GM10266 (cell line): ENCODE data around the gene TTF1.

Experiments
- DNase-seq: peaks from one replicate; pipeline ENCODE4 v3.0.0; 2012; ENCODE audit errors: extremely low spot score
- TF ChIP-seq, protein P1 (sequence below): IDR thresholded peaks from 2 replicates; pipeline ENCODE4 v1.5.1; 2012; ENCODE audit warnings: mild to moderate bottlenecking, low read depth; ENCODE audit not compliant: control insufficient read depth, insufficient read depth; ENCODE audit errors: missing control alignments

Gene TTF1

DNA sequence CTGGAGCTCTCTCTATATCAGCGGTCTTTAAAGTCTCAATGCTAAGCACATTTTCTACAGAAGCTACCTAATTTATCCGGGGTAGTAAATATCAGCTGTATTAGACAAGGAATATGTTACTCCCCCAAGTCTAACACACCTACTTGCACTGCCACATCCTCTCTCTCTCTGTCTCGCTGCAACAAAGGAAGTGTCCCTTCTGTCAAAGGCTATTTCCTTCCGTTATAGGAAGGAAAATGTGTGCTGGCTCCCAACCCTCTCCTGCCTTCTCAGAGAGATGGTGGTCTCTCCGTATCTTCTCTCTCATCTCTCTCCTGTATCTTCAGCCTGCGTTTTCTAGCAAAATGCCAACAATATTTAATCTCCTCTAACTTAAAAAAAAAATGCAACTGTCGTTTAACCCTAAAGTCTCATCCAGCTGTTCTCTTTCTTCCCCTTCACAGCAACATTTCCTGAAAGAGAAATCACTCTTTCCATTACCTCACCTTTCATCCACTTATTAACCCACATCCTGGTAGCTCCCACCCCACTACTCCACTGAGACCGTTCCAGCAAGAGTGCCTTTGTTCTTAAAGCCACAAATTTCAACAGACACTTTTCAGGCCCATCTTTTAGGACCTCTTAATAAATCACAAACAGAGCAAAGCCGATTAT is 2.3 kb downstream of the TTF1 start:
- TF ChIP-seq, protein P1, sequence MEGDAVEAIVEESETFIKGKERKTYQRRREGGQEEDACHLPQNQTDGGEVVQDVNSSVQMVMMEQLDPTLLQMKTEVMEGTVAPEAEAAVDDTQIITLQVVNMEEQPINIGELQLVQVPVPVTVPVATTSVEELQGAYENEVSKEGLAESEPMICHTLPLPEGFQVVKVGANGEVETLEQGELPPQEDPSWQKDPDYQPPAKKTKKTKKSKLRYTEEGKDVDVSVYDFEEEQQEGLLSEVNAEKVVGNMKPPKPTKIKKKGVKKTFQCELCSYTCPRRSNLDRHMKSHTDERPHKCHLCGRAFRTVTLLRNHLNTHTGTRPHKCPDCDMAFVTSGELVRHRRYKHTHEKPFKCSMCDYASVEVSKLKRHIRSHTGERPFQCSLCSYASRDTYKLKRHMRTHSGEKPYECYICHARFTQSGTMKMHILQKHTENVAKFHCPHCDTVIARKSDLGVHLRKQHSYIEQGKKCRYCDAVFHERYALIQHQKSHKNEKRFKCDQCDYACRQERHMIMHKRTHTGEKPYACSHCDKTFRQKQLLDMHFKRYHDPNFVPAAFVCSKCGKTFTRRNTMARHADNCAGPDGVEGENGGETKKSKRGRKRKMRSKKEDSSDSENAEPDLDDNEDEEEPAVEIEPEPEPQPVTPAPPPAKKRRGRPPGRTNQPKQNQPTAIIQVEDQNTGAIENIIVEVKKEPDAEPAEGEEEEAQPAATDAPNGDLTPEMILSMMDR: no peak
- DNase-seq: peak; percentile 66

DNA sequence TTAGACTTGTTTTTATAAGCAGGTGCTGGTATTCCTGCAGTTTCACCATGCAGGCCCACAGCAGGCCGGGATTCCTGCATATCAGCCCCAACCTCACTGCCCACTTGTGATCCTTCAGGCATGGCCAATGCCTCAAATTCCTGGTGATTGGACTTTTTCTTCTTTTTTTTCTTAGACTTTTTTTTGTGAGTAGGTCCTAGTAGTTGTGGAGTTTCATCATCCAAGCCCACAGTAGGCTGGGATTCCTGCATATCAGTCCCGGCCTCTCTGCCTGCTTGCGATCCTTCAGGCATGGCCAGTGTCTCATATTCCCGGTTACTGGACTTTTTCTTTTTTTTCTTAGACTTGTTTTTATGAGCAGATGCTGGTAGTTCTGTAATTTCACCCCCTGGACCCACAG is 4.8 kb downstream of the TTF1 start:
- TF ChIP-seq, protein P1: no peak
- no peak for DNase-seq

DNA sequence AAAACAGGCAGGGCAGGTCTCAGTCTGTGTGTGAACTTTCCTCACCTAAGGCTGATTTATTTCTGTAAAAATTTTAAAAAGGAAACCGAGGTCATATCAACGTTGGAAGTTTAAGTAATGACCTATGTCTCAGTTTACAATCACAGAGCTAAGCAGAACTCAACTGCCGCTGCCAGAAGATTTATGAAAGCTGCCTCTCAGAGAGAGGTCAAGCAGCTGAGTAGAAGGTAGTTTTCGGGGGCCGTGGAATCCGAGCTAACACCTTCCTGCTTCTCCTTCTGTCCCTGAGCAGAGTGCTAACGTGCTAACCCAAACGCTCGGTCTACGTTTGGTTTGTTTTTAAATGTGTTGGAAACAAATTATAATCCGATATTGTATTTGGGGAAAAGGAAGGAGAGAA is 11.1 kb downstream of the TTF1 start:
- TF ChIP-seq, protein P1: no peak
- DNase-seq: no peak

DNA sequence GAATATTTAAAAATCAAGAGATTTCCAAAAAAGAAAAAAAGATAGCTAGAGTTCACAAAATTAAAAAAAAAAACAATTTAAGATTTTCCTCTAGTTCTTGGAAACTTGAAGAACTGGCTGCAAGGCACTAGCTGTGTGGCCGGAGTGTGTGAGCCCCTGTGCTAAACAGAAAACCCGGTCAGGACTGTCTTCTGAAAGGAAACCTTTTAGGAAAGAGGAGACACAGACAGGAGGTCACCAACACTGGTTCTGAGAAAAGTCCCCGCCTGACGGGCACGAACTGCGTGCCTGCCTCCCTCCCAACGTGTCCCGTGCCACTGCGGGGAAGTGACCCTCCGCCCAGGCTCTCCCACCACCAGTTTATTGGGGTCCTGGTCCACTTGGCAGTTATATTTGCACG is 15.2 kb downstream of the TTF1 start:
- TF ChIP-seq, protein P1: no peak

DNA sequence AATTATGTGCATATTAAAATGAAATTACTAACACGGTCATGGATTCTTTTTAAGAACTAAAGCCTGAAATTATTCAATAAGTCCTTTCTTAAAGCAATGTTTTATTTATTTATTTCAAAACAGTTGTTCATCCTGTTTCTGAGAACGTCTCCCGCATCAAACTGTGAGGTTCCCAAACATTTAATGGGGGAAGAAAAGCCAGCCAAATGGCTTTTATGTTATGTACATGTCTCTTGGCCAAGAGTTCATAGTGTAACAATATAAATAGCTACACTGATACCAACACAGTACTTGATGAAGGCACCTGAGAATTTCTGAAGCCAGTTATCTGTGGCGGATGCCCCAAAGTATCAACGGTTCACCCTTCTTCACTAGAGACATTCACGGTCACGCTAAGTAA is 15.7 kb downstream of the TTF1 start:
- DNase-seq: no peak
- TF ChIP-seq, protein P1: no peak

More for the DNA sequence above, 15.2 kb downstream of the TTF1 start:
- DNase-seq: no peak

DNA sequence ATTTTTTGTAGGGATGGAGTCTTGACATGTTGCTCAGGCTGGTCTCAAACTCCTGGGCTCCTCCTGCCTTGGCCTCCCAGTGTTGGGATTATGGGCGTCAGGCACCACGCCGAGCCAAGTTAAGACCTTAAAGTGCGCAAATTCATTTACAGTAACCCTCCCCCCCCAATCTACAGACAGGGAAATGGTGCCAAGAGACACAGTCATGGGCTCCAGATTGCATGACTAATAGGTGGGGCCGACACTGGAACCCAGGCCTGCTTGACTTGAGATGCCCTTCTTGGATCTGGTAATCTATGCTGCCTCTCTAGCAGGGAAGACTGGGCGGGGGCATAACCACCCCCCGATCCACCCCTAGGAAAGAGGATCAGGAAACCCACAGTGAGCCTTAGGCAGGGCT is 19.5 kb downstream of the TTF1 start:
- TF ChIP-seq, protein P1: no peak
- no peak for DNase-seq

DNA sequence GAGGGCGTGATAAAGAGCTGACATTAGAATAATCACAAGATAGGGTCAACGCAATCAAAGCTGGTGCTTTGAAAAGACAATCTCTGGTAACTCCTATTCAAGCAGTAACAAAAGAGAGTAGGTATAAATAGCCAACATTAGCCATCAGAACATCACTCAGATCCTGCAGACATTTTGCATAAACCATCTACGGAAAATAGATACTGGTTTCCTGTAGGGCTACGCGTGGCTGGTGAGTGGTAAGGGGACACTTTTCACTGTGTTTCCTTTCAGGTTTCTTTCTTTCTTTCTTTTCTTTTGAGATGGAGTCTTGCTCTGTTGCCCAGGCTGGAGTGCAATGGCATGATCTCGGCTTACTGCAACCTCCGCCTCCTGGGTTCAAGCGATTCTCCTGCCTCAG is 22.3 kb downstream of the TTF1 start:
- DNase-seq: peak; percentile 63
- TF ChIP-seq, protein P1: no peak
